ENCODE data around the gene PLEKHH2. TPM values are rescaled to one million over a fixed set of nuclear protein-coding genes. Genes with fewer than 3 reads are reported as not detected.

Gene PLEKHH2
- total and polyA plus RNA-seq, 8 donors = 23.3 to 363 (median 229) TPM

GRCh38 chr2:43707255-43708015, 70.4 kb downstream of the PLEKHH2 start:
- Histone ChIP-seq H3K4me3 (no peak overlapping the region), H3K4me1 (no peaks in the 10 kb centered on the region), H3K27me3 (no peaks in the 10 kb centered on the region), H3K27ac (peak overlapping the region in 1 of 2 donors; percentile 21), H3K9me3 (no peaks in the 10 kb centered on the region), H3K36me3 (no peaks in the 10 kb centered on the region)
- ATAC-seq = peak; percentile 81
- peak in 3 of 4 donors; percentile 37 to 82 (median 54) for DNase-seq
- TF ChIP-seq, protein P1, sequence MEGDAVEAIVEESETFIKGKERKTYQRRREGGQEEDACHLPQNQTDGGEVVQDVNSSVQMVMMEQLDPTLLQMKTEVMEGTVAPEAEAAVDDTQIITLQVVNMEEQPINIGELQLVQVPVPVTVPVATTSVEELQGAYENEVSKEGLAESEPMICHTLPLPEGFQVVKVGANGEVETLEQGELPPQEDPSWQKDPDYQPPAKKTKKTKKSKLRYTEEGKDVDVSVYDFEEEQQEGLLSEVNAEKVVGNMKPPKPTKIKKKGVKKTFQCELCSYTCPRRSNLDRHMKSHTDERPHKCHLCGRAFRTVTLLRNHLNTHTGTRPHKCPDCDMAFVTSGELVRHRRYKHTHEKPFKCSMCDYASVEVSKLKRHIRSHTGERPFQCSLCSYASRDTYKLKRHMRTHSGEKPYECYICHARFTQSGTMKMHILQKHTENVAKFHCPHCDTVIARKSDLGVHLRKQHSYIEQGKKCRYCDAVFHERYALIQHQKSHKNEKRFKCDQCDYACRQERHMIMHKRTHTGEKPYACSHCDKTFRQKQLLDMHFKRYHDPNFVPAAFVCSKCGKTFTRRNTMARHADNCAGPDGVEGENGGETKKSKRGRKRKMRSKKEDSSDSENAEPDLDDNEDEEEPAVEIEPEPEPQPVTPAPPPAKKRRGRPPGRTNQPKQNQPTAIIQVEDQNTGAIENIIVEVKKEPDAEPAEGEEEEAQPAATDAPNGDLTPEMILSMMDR (IDR thresholded peaks at IDR 0.05) = no peak
- intact Hi-C loops (cut with DNase I) = no loop called here

GRCh38 chr2:43708178-43708577, 71.1 kb downstream of the PLEKHH2 start:
- Histone ChIP-seq H3K27ac (peak overlapping the region in 1 of 2 donors; percentile 21), H3K27me3 (no peaks in the 10 kb centered on the region), H3K4me1 (no peaks in the 10 kb centered on the region), H3K9me3 (no peaks in the 10 kb centered on the region), H3K36me3 (no peaks in the 10 kb centered on the region), H3K4me3 (no peak overlapping the region)
- ATAC-seq = peak; percentile 64
- peak in 2 of 4 donors; percentile 20 to 32 for DNase-seq
- TF ChIP-seq, protein P1 (IDR thresholded peaks at IDR 0.05) = no peak
- intact Hi-C loops (cut with DNase I) = no loop called here

- H3K4me3 ChIP-seq = no peak overlapping the region
- H3K36me3 ChIP-seq = no peaks in the 10 kb centered on the region
- DNase-seq (no peak), ATAC-seq (no peak)
- H3K27me3 ChIP-seq = no peaks in the 10 kb centered on the region
- H3K9me3 ChIP-seq = no peaks in the 10 kb centered on the region
- H3K27ac ChIP-seq = no peak overlapping the region
- TF ChIP-seq, protein P1 (IDR thresholded peaks at IDR 0.05) = no peak
- intact Hi-C loops (cut with DNase I) = no loop called here
- no peaks in the 10 kb centered on the region for H3K4me1 ChIP-seq
These were observed 71.8 kb downstream of the PLEKHH2 start for GRCh38 chr2:43708891-43709290.

- no peak overlapping the region for H3K27ac ChIP-seq
- H3K27me3 ChIP-seq = no peaks in the 10 kb centered on the region
- TF ChIP-seq, protein P1 (IDR thresholded peaks at IDR 0.05) = no peak
- ATAC-seq = no peak
- no peaks in the 10 kb centered on the region for H3K4me1 ChIP-seq
- intact Hi-C loops (cut with DNase I) = no loop called here
- DNase-seq = no peak
- no peaks in the 10 kb centered on the region for H3K36me3 ChIP-seq
- H3K4me3 ChIP-seq = no peak overlapping the region
- H3K9me3 ChIP-seq = no peaks in the 10 kb centered on the region
These were observed 73.8 kb downstream of the PLEKHH2 start for GRCh38 chr2:43710866-43711265.

- intact Hi-C loops (cut with DNase I) = no loop called here
- Histone ChIP-seq H3K27ac (no peak overlapping the region), H3K27me3 (no peaks in the 10 kb centered on the region), H3K36me3 (no peaks in the 10 kb centered on the region), H3K9me3 (no peaks in the 10 kb centered on the region), H3K4me1 (no peaks in the 10 kb centered on the region), H3K4me3 (no peak overlapping the region)
- no peak for ATAC-seq
- DNase-seq = no peak
- TF ChIP-seq, protein P1 (IDR thresholded peaks at IDR 0.05) = no peak
These were observed 77.1 kb downstream of the PLEKHH2 start for GRCh38 chr2:43714164-43714563.
